GM12873 (cell line): ENCODE results near the gene BRINP1.

Source experiments
- CTCF ChIP-seq: IDR thresholded peaks from 2 replicates; pipeline ENCODE4 v1.5.1; 2012; ENCODE audit warnings: low read depth, mild to moderate bottlenecking, moderate library complexity, low read length, control low read depth; ENCODE audit not compliant: insufficient read depth; ENCODE audit errors: missing control alignments

BRINP1 gene

GRCh38 chr9:119185298-119185697, 183.9 kb downstream of the BRINP1 start:
- no peak for TF ChIP-seq CTCF

GRCh38 chr9:119184265-119184936, 184.8 kb downstream of the BRINP1 start:
- no peak for TF ChIP-seq CTCF

GRCh38 chr9:119181561-119181960, 187.7 kb downstream of the BRINP1 start:
- no peak for TF ChIP-seq CTCF

- TF ChIP-seq CTCF = no peak
These were observed 188.3 kb downstream of the BRINP1 start for GRCh38 chr9:119180897-119181296.

- TF ChIP-seq CTCF = no peak
These were observed 189.5 kb downstream of the BRINP1 start for GRCh38 chr9:119179701-119180100.

- no peak for TF ChIP-seq CTCF
These were observed 192.0 kb downstream of the BRINP1 start for GRCh38 chr9:119177196-119177595.

- no peak for TF ChIP-seq CTCF
These were observed 193.7 kb downstream of the BRINP1 start for GRCh38 chr9:119175581-119175980.
